ENCODE measurements around the gene NBAS. TPM values are rescaled to one million over a fixed set of nuclear protein-coding genes. Genes with fewer than 3 reads are reported as not detected.

The NBAS gene
- total RNA-seq, 1 experiment from 2014 or later: 36.3 TPM

- no TSS peak for BruUV-seq (replicated peaks)
- Histone ChIP-seq H3K4me3 (ENCODE audit: low read depth in 2 of 2, low read length in 2 of 2) (no peak overlapping the region), H3K9me3 (ENCODE audit: control insufficient read depth, insufficient read depth, low read depth, low read length) (no peaks in the 10 kb centered on the region), H3K27ac (ENCODE audit: low read length) (no peak overlapping the region), H3K36me3 (ENCODE audit: control insufficient read depth, insufficient read depth, low read length) (peaks cover 2% of the 10 kb centered on the region; the same call in 1 of the 2 replicates), H3K27me3 (ENCODE audit: control insufficient read depth, insufficient read depth, low read length) (no peaks in the 10 kb centered on the region), H3K4me1 (ENCODE audit: control insufficient read depth, insufficient read depth, low read length) (no peaks in the 10 kb centered on the region)
- DNase-seq (ENCODE audit: low read depth, low spot score): no peak
- ChIA-PET POLR2A (no interaction called here), CTCF (no interaction called here)
- no peak for ATAC-seq
- TF ChIP-seq SIN3A (IDR thresholded peaks at IDR 0.05; ENCODE audit: borderline replicate concordance, insufficient read depth, low read depth, low read length): no peak
- TF ChIP-seq TCF7L2 (IDR thresholded peaks at IDR 0.05; ENCODE audit: low read depth, low read length): no peak
- TF ChIP-seq POLR2AphosphoS5 (IDR thresholded peaks at IDR 0.05; ENCODE audit: low read depth, low read length): no peak
- no peak for TF ChIP-seq REST (IDR thresholded peaks at IDR 0.05; ENCODE audit: insufficient read depth in 1 of 2, low read depth in 2 of 2, low read length in 1 of 2)
- in situ Hi-C loops (cut with HindIII; ENCODE audit: low pct_unique_long_range_greater_than_20kb, low sequenced_read_pairs) (no loop called here), intact Hi-C loops (cut with micrococcal nuclease; ENCODE audit: unreplicated experiment) (no loop called here)
These were observed 50.6 kb downstream of the NBAS start for GRCh38 chr2:15510552-15510951.

- DNase-seq (ENCODE audit: low read depth, low spot score): no peak
- Histone ChIP-seq H3K27ac (ENCODE audit: low read length) (no peak overlapping the region), H3K27me3 (ENCODE audit: control insufficient read depth, insufficient read depth, low read length) (no peaks in the 10 kb centered on the region), H3K9me3 (ENCODE audit: control insufficient read depth, insufficient read depth, low read depth, low read length) (no peaks in the 10 kb centered on the region), H3K36me3 (ENCODE audit: control insufficient read depth, insufficient read depth, low read length) (peaks cover 2% of the 10 kb centered on the region; the same call in 1 of the 2 replicates), H3K4me1 (ENCODE audit: control insufficient read depth, insufficient read depth, low read length) (no peaks in the 10 kb centered on the region), H3K4me3 (ENCODE audit: low read depth in 2 of 2, low read length in 2 of 2) (no peak overlapping the region)
- POLR2A ChIA-PET: no interaction called here
- TF ChIP-seq POLR2AphosphoS5 (IDR thresholded peaks at IDR 0.05; ENCODE audit: low read depth, low read length) (no peak), REST (IDR thresholded peaks at IDR 0.05; ENCODE audit: insufficient read depth in 1 of 2, low read depth in 2 of 2, low read length in 1 of 2) (no peak), SIN3A (IDR thresholded peaks at IDR 0.05; ENCODE audit: borderline replicate concordance, insufficient read depth, low read depth, low read length) (no peak), TCF7L2 (IDR thresholded peaks at IDR 0.05; ENCODE audit: low read depth, low read length) (no peak)
- TF ChIP-seq, protein P1, sequence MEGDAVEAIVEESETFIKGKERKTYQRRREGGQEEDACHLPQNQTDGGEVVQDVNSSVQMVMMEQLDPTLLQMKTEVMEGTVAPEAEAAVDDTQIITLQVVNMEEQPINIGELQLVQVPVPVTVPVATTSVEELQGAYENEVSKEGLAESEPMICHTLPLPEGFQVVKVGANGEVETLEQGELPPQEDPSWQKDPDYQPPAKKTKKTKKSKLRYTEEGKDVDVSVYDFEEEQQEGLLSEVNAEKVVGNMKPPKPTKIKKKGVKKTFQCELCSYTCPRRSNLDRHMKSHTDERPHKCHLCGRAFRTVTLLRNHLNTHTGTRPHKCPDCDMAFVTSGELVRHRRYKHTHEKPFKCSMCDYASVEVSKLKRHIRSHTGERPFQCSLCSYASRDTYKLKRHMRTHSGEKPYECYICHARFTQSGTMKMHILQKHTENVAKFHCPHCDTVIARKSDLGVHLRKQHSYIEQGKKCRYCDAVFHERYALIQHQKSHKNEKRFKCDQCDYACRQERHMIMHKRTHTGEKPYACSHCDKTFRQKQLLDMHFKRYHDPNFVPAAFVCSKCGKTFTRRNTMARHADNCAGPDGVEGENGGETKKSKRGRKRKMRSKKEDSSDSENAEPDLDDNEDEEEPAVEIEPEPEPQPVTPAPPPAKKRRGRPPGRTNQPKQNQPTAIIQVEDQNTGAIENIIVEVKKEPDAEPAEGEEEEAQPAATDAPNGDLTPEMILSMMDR (IDR thresholded peaks at IDR 0.05): no peak
- intact Hi-C loops (cut with micrococcal nuclease; ENCODE audit: unreplicated experiment): no loop called here
- CTCF ChIA-PET: no interaction called here
- no TSS peak for BruUV-seq (replicated peaks)
- in situ Hi-C loops (cut with HindIII; ENCODE audit: low pct_unique_long_range_greater_than_20kb, low sequenced_read_pairs): no loop called here
- ATAC-seq: no peak
These were observed 51.0 kb downstream of the NBAS start for GRCh38 chr2:15510131-15510530.

Measured in Panc1 (cell line).